Suprapubic skin (tissue), 3 donors: ENCODE results near the gene TCP11L2.

ENCODE experiments used
- CTCF ChIP-seq, 2 donors: fragments of 200-600 bp in 1 of 2; fragments of 450-650 bp in 1 of 2; sonication (generic) in 1 of 2; IDR thresholded peaks; one replicate each; pipeline ENCODE4 v1.5.1; 2016 to 2019; ENCODE audit warnings: antibody characterized with exemption in 2 of 2, mild to moderate bottlenecking in 1 of 2, moderate library complexity in 1 of 2
- POLR2A ChIP-seq, 2 donors: fragments of 450-650 bp; IDR thresholded peaks; one replicate each; pipeline ENCODE4 v1.6.1; 2017; ENCODE audit warnings: antibody characterized with exemption in 2 of 2, mild to moderate bottlenecking in 2 of 2, moderate library complexity in 2 of 2

- no peak for TF ChIP-seq CTCF (IDR thresholded peaks at IDR 0.05)
- TF ChIP-seq POLR2A (IDR thresholded peaks at IDR 0.05) = no peak
Observed at GRCh38 chr12:106329231-106329982, 26.9 kb downstream of the TCP11L2 start.
